Measurements from ENCODE around the gene ME3. TPM values are rescaled to one million over a fixed set of nuclear protein-coding genes. Genes with fewer than 3 reads are reported as not detected.

The ME3 gene
- total RNA-seq, 1 experiment from 2014 or later = 35.3 TPM

DNA sequence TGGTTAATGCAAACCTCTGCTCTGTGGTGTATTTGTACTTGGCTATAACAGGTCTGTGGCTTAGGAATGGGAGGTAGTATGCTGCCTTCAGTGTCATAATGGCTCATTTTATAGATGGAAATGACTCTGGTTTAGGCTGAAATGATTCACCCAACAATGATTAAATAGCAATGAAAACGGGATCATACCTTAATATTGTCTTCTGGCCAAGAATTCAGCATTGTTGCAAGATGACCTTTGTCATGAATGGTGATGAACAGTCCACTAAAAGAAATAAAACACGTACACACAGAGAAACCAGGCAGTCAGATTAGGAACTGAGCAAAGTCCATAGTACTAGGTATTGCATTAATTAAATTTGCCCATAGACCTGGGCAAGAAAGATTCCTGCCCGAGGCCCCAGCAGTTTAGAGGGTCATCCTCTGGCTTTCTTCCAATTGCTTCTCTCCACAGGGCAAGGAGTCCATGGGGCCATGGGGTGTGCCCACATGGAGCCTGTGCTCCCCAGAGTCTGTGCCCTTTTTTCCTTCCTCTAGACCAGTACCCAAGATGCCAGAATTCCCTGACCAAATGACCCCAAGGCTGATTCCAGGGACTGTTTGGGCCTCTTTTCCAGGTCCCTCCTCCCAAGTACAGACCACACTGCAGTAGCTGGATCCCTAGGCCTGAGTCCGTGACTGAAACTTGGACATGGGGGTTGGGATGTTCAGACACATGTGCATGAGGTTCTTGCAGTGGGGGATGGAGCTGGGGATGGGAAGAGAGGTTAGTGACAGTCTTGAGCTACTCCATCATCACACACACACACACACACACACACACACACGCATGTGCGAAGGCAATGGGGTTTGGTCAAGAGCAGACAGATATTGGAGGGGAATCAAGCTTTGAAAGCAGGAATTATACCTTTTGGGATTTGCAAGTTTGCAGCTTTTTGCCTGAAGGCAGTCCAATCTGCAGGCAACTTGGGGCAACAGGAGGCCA is 163.5 kb downstream of the ME3 start:
- DNase-seq (ENCODE audit: low read depth, low spot score) = no peak
- Histone ChIP-seq H3K27ac (ENCODE audit: low read length) (peak overlapping the region; percentile 71; the same call in 1 of the 2 replicates), H3K9me3 (ENCODE audit: control insufficient read depth, insufficient read depth, low read depth, low read length) (peaks cover 20% of the 10 kb centered on the region; the same call in 1 of the 2 replicates), H3K4me1 (ENCODE audit: control insufficient read depth, insufficient read depth, low read length) (peaks cover 16% of the 10 kb centered on the region; the same call in 1 of the 2 replicates), H3K36me3 (ENCODE audit: control insufficient read depth, insufficient read depth, low read length) (no peaks in the 10 kb centered on the region), H3K27me3 (ENCODE audit: control insufficient read depth, insufficient read depth, low read length) (no peaks in the 10 kb centered on the region), H3K4me3 (ENCODE audit: low read depth in 2 of 2, low read length in 2 of 2) (no peak overlapping the region)
- no TSS peak for BruUV-seq (replicated peaks)
- in situ Hi-C loops (cut with HindIII; ENCODE audit: low pct_unique_long_range_greater_than_20kb, low sequenced_read_pairs) (no loop called here), intact Hi-C loops (cut with micrococcal nuclease; ENCODE audit: unreplicated experiment) (no loop called here)
- ATAC-seq = peak; percentile 63
- CTCF ChIA-PET = interaction anchor here (0.6 kb wide), 1 partner anchor 1305 kb away, joined by 4 read pairs; no protein-coding TSS in a partner anchor
- TF ChIP-seq TCF7L2 (IDR thresholded peaks at IDR 0.05; ENCODE audit: low read depth, low read length) (no peak), POLR2AphosphoS5 (IDR thresholded peaks at IDR 0.05; ENCODE audit: low read depth, low read length) (no peak), SIN3A (IDR thresholded peaks at IDR 0.05; ENCODE audit: borderline replicate concordance, insufficient read depth, low read depth, low read length) (no peak)
- TF ChIP-seq, protein P1, sequence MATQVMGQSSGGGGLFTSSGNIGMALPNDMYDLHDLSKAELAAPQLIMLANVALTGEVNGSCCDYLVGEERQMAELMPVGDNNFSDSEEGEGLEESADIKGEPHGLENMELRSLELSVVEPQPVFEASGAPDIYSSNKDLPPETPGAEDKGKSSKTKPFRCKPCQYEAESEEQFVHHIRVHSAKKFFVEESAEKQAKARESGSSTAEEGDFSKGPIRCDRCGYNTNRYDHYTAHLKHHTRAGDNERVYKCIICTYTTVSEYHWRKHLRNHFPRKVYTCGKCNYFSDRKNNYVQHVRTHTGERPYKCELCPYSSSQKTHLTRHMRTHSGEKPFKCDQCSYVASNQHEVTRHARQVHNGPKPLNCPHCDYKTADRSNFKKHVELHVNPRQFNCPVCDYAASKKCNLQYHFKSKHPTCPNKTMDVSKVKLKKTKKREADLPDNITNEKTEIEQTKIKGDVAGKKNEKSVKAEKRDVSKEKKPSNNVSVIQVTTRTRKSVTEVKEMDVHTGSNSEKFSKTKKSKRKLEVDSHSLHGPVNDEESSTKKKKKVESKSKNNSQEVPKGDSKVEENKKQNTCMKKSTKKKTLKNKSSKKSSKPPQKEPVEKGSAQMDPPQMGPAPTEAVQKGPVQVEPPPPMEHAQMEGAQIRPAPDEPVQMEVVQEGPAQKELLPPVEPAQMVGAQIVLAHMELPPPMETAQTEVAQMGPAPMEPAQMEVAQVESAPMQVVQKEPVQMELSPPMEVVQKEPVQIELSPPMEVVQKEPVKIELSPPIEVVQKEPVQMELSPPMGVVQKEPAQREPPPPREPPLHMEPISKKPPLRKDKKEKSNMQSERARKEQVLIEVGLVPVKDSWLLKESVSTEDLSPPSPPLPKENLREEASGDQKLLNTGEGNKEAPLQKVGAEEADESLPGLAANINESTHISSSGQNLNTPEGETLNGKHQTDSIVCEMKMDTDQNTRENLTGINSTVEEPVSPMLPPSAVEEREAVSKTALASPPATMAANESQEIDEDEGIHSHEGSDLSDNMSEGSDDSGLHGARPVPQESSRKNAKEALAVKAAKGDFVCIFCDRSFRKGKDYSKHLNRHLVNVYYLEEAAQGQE (IDR thresholded peaks at IDR 0.05; ENCODE audit: insufficient read depth in 1 of 2, low read depth in 2 of 2, low read length in 1 of 2) = no peak
- TF ChIP-seq, protein P2, sequence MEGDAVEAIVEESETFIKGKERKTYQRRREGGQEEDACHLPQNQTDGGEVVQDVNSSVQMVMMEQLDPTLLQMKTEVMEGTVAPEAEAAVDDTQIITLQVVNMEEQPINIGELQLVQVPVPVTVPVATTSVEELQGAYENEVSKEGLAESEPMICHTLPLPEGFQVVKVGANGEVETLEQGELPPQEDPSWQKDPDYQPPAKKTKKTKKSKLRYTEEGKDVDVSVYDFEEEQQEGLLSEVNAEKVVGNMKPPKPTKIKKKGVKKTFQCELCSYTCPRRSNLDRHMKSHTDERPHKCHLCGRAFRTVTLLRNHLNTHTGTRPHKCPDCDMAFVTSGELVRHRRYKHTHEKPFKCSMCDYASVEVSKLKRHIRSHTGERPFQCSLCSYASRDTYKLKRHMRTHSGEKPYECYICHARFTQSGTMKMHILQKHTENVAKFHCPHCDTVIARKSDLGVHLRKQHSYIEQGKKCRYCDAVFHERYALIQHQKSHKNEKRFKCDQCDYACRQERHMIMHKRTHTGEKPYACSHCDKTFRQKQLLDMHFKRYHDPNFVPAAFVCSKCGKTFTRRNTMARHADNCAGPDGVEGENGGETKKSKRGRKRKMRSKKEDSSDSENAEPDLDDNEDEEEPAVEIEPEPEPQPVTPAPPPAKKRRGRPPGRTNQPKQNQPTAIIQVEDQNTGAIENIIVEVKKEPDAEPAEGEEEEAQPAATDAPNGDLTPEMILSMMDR (IDR thresholded peaks at IDR 0.05) = no peak
- POLR2A ChIA-PET = interaction anchor here (0.6 kb wide), 1 partner anchor 57 kb away, joined by 3 read pairs; no protein-coding TSS in a partner anchor

DNA sequence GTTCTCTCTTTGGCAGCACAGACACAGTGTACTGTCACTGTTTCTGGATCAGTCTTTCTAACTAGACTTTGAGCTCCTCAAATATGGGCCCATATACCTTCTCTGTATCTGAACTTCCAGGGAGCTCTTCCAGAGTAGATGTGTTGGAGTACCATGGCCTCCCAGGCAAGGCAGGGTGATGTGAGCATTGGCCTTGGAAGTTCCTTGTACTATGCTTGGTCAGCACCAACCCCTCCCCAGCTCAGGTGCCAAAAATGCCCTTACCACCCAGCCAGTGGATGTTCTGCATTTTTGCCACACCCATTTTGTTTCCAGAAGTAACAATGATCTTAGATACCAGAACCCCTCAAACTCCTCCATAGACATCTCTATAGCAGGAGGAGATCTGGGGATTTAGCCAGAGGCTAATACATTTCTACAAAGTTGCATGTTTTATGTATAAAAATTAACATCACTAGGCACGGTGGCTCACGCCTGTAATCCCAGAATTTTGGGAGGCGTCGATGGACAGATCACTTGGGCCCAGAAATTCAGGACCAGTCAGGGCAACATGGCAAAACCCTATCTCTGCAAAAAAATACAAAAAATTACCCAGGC is 165.1 kb downstream of the ME3 start:
- ATAC-seq (no peak), DNase-seq (ENCODE audit: low read depth, low spot score) (no peak)
- TF ChIP-seq, protein P2 (IDR thresholded peaks at IDR 0.05) = no peak
- TF ChIP-seq TCF7L2 (IDR thresholded peaks at IDR 0.05; ENCODE audit: low read depth, low read length) (no peak), POLR2AphosphoS5 (IDR thresholded peaks at IDR 0.05; ENCODE audit: low read depth, low read length) (no peak), SIN3A (IDR thresholded peaks at IDR 0.05; ENCODE audit: borderline replicate concordance, insufficient read depth, low read depth, low read length) (no peak)
- TF ChIP-seq, protein P1 (IDR thresholded peaks at IDR 0.05; ENCODE audit: insufficient read depth in 1 of 2, low read depth in 2 of 2, low read length in 1 of 2) = no peak
- Histone ChIP-seq H3K4me1 (ENCODE audit: control insufficient read depth, insufficient read depth, low read length) (peaks cover 12% of the 10 kb centered on the region; the same call in 1 of the 2 replicates), H3K36me3 (ENCODE audit: control insufficient read depth, insufficient read depth, low read length) (no peaks in the 10 kb centered on the region), H3K27me3 (ENCODE audit: control insufficient read depth, insufficient read depth, low read length) (no peaks in the 10 kb centered on the region), H3K9me3 (ENCODE audit: control insufficient read depth, insufficient read depth, low read depth, low read length) (peaks cover 10% of the 10 kb centered on the region; the same call in 1 of the 2 replicates), H3K27ac (ENCODE audit: low read length) (no peak overlapping the region; the same call in 1 of the 2 replicates), H3K4me3 (ENCODE audit: low read depth in 2 of 2, low read length in 2 of 2) (no peak overlapping the region)
- ChIA-PET POLR2A (no interaction called here), CTCF (interaction anchor here (0.6 kb wide), 1 partner anchor 37 kb away, joined by 3 read pairs; no protein-coding TSS in a partner anchor)
- in situ Hi-C loops (cut with HindIII; ENCODE audit: low pct_unique_long_range_greater_than_20kb, low sequenced_read_pairs) (no loop called here), intact Hi-C loops (cut with micrococcal nuclease; ENCODE audit: unreplicated experiment) (no loop called here)
- no TSS peak for BruUV-seq (replicated peaks)
